GM18907 (cell line): ENCODE results near the gene NAP1L4.

ENCODE experiments used
- ATAC-seq: cut with Tn5 transposase; IDR thresholded peaks from one replicate; pipeline ENCODE4 v1.9.1; 2021; ENCODE audit warnings: mild to moderate bottlenecking, moderate library complexity; ENCODE audit not compliant: unreplicated experiment

The NAP1L4 gene

GRCh38 chr11:3011891-3012885 lies 20.1 kb upstream of the NAP1L4 start:
- no peak for ATAC-seq

GRCh38 chr11:3010521-3011275 lies 18.6 kb upstream of the NAP1L4 start:
- ATAC-seq: no peak

- ATAC-seq: no peak
Measured at GRCh38 chr11:3010004-3010403, 17.9 kb upstream of the NAP1L4 start.

- ATAC-seq: no peak
Measured at GRCh38 chr11:3009481-3009880, 17.4 kb upstream of the NAP1L4 start.

GRCh38 chr11:3008746-3009336 lies 16.7 kb upstream of the NAP1L4 start:
- no peak for ATAC-seq

- no peak for ATAC-seq
Measured at GRCh38 chr11:3007404-3008010, 15.4 kb upstream of the NAP1L4 start.

GRCh38 chr11:3006505-3007260 lies 14.6 kb upstream of the NAP1L4 start:
- no peak for ATAC-seq

GRCh38 chr11:3004481-3004880 lies 12.4 kb upstream of the NAP1L4 start:
- ATAC-seq: no peak

GRCh38 chr11:3003396-3004231 lies 11.5 kb upstream of the NAP1L4 start:
- no peak for ATAC-seq

GRCh38 chr11:3002871-3003270 lies 10.7 kb upstream of the NAP1L4 start:
- ATAC-seq: no peak

GRCh38 chr11:3002351-3002861 lies 10.3 kb upstream of the NAP1L4 start:
- no peak for ATAC-seq

GRCh38 chr11:3001496-3001895 lies 9.4 kb upstream of the NAP1L4 start:
- no peak for ATAC-seq

GRCh38 chr11:3000032-3000961 lies 8.2 kb upstream of the NAP1L4 start:
- ATAC-seq: no peak

- no peak for ATAC-seq
Measured at GRCh38 chr11:2999464-2999998, 7.4 kb upstream of the NAP1L4 start.

GRCh38 chr11:2998073-2998850 lies 6.1 kb upstream of the NAP1L4 start:
- no peak for ATAC-seq

GRCh38 chr11:2997406-2997805 lies 5.3 kb upstream of the NAP1L4 start:
- ATAC-seq: no peak

GRCh38 chr11:2996976-2997375 lies 4.8 kb upstream of the NAP1L4 start:
- no peak for ATAC-seq
